Astrocyte (in vitro differentiated cells and primary cell): ENCODE data around the gene VPS8.

Experiments
- EZH2 ChIP-seq: IDR thresholded peaks from 2 replicates; pipeline ENCODE4 v1.6.1; 2012; ENCODE audit warnings: mild to moderate bottlenecking, low read length, inconsistent platforms; ENCODE audit not compliant: insufficient read depth
- TF ChIP-seq, protein P1 (sequence below): IDR thresholded peaks from 2 replicates; pipeline ENCODE4 v1.5.1; 2011; ENCODE audit warnings: low read depth, mild to moderate bottlenecking, inconsistent platforms, low read length, moderate library complexity; ENCODE audit not compliant: insufficient read depth

DNA sequence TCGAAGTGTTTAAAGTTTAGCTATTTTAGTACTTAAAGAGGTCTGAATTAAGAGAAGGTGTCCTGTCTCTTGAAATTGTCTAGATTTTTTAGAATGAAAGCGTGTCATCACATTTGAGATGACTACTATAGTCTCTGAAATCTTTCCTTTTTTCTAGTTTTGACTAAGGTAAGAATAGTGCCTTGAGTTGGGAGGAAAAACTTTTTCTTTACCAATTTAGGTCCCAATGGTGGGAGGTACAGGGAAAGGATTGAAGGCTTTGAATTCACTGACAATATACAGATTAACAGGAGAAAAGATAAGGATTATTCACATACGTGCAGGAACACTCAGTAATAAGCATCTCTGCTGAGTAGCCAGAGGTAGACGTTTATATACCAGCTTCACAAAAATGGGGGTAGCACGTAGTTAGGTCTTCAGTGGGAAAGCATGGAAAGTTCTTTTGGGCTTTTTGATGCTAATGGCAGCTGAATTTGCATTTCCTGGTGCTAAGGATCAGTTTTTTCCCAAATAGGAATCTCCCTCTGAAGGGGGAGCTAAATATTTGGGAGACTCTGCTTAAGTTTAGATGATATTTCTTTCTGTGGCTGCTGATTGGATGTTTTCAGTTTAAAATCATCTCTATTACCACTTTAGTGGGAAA lies 88.1 kb downstream of the VPS8 start:
- TF ChIP-seq, protein P1, sequence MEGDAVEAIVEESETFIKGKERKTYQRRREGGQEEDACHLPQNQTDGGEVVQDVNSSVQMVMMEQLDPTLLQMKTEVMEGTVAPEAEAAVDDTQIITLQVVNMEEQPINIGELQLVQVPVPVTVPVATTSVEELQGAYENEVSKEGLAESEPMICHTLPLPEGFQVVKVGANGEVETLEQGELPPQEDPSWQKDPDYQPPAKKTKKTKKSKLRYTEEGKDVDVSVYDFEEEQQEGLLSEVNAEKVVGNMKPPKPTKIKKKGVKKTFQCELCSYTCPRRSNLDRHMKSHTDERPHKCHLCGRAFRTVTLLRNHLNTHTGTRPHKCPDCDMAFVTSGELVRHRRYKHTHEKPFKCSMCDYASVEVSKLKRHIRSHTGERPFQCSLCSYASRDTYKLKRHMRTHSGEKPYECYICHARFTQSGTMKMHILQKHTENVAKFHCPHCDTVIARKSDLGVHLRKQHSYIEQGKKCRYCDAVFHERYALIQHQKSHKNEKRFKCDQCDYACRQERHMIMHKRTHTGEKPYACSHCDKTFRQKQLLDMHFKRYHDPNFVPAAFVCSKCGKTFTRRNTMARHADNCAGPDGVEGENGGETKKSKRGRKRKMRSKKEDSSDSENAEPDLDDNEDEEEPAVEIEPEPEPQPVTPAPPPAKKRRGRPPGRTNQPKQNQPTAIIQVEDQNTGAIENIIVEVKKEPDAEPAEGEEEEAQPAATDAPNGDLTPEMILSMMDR: no peak
- no peak for TF ChIP-seq EZH2
